Prostate gland (tissue), 2 donors: ENCODE results near the gene AARS2.

Experiments
- CTCF ChIP-seq, 4 experiments: fragments of 200-600 bp in 2 of 4; fragments of 450-650 bp in 2 of 4; sonication (generic) in 2 of 4; IDR thresholded peaks; 1 replicate in 3 of 4; 2 replicates in 1 of 4; pipeline ENCODE4 v1.5.1; 2016 to 2019; ENCODE audit warnings: antibody characterized with exemption in 4 of 4, mild to moderate bottlenecking in 2 of 4, moderate library complexity in 2 of 4
- POLR2A ChIP-seq: fragments of 450-650 bp; IDR thresholded peaks from one replicate; pipeline ENCODE4 v1.6.1; 2016; ENCODE audit warnings: antibody characterized with exemption, mild to moderate bottlenecking

DNA sequence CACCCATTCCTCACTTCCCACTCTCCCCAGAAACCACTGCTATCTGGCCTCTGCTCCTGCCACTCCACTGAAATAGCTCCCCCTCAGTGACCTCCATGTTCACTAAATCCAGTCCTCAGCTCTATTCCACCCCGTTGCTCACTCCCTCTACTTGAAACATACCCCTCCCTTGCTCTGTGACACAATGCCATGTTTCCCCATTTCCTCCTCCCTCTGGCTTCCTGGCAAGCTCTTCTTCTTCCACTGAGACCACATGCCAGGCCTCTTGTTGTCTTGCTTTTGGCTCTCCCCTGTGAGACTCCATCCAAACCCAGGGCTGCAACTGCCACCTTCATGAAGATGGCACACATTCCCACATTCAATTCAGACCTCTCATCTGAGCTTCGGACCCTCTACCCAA lies 29.0 kb downstream of the AARS2 start:
- TF ChIP-seq POLR2A (no peak), CTCF (IDR thresholded peaks at IDR 0.05) (no peak)
